GM12874 (cell line): Measurements from ENCODE around the gene CDHR1.

Source experiments
- CTCF ChIP-seq: IDR thresholded peaks from 2 replicates; pipeline ENCODE4 v1.5.1; 2011; ENCODE audit warnings: low read depth, mild to moderate bottlenecking, control low read depth, low read length, moderate library complexity; ENCODE audit not compliant: insufficient read depth

CDHR1 gene

GRCh38 chr10:84191106-84191505 lies 3.2 kb upstream of the CDHR1 start:
- no peak for TF ChIP-seq CTCF

- TF ChIP-seq CTCF = no peak
Observed at GRCh38 chr10:84193327-84193726, 1.0 kb upstream of the CDHR1 start.

- no peak for TF ChIP-seq CTCF
Observed at GRCh38 chr10:84193846-84194423, 402 bp upstream of the CDHR1 start.

- no peak for TF ChIP-seq CTCF
Observed at GRCh38 chr10:84195044-84195830, 900 bp downstream of the CDHR1 start.

GRCh38 chr10:84196083-84196482 lies 1.7 kb downstream of the CDHR1 start:
- TF ChIP-seq CTCF = no peak

GRCh38 chr10:84196941-84197340 lies 2.6 kb downstream of the CDHR1 start:
- no peak for TF ChIP-seq CTCF

- no peak for TF ChIP-seq CTCF
Observed at GRCh38 chr10:84197643-84198042, 3.3 kb downstream of the CDHR1 start.
